Ovary (tissue), 3 donors: ENCODE measurements around the gene NME7.

ENCODE experiments used
- POLR2A ChIP-seq: fragments of 450-650 bp; IDR thresholded peaks from one replicate; pipeline ENCODE4 v1.6.1; 2017; ENCODE audit warnings: antibody characterized with exemption, mild to moderate bottlenecking, moderate library complexity
- TF ChIP-seq, protein P1 (sequence below), 3 donors: fragments of 450-650 bp in 2 of 3; fragments of 200-600 bp in 1 of 3; IDR thresholded peaks; one replicate each; pipeline versions ENCODE4 v1.5.1 to v1.8.0; 2016 to 2022; ENCODE audit warnings: antibody characterized with exemption in 3 of 3, mild to moderate bottlenecking in 1 of 3
- donor health status: DM: no; HTN: no; CAD: no.

DNA sequence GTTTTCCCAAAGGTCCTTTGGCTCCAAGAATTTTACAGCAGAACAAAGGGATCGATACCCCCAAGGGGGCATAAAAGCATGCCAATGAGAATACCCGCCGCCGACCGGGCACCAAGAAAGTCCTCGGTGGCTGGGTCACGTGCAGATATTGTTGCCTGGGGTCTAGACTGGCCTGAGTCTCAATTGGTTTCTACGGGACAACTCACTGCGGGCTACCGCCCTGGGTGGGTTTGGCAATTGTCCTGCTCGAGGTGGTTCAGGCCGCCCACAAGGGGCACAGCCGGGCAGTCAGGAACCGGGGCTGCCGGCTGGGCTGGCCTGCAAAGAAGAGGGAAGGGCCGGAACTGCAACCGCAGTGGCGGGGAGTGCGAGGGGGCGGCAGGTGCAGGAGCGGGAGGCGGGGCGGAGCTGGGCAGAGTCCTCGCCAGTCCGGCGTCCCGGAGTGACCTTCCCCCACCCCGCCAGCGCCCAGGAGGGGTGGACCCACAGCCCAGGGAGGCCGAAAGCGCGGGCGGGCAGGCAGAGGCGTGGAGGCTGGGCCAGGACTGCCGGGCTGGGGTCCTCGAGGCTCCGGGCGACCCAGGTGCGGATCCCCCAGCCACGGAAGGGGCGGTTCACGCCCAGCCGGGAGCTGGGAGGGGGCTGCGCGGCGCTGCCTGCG, 262.0 kb downstream of the NME7 start:
- TF ChIP-seq, protein P1, sequence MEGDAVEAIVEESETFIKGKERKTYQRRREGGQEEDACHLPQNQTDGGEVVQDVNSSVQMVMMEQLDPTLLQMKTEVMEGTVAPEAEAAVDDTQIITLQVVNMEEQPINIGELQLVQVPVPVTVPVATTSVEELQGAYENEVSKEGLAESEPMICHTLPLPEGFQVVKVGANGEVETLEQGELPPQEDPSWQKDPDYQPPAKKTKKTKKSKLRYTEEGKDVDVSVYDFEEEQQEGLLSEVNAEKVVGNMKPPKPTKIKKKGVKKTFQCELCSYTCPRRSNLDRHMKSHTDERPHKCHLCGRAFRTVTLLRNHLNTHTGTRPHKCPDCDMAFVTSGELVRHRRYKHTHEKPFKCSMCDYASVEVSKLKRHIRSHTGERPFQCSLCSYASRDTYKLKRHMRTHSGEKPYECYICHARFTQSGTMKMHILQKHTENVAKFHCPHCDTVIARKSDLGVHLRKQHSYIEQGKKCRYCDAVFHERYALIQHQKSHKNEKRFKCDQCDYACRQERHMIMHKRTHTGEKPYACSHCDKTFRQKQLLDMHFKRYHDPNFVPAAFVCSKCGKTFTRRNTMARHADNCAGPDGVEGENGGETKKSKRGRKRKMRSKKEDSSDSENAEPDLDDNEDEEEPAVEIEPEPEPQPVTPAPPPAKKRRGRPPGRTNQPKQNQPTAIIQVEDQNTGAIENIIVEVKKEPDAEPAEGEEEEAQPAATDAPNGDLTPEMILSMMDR (IDR thresholded peaks at IDR 0.05) = no peak
- no peak for TF ChIP-seq POLR2A
